NT2/D1 (cell line): ENCODE results near the gene GLUD2.
"Not testable (repeated sequence)": the region's sequence is repeated elsewhere in the genome, so short reads cannot be mapped to it uniquely, and the experiment has no call there.

Experiments
- DNase-seq: peaks from one replicate; pipeline ENCODE4 v3.0.0-alpha.2; 2011; ENCODE audit warnings: low read depth, low spot score
- H3K27me3 ChIP-seq: 2 replicates; pipeline ENCODE4 v1.6.0; 2011; ENCODE audit warnings: mild to moderate bottlenecking; ENCODE audit not compliant: insufficient read length, insufficient read depth
- H3K36me3 ChIP-seq: 2 replicates; pipeline ENCODE4 v1.6.1; 2011; ENCODE audit warnings: mild to moderate bottlenecking, low read length, mixed read lengths; ENCODE audit not compliant: insufficient read depth, insufficient read length
- H3K4me1 ChIP-seq: 2 replicates; pipeline ENCODE4 v1.5.1; 2011; ENCODE audit not compliant: insufficient read depth, insufficient read length
- H3K4me3 ChIP-seq: 2 replicates; pipeline ENCODE4 v1.5.1; 2011; ENCODE audit warnings: low read depth; ENCODE audit not compliant: insufficient read length
- H3K9ac ChIP-seq: 2 replicates; pipeline ENCODE4 v1.6.0; 2011; ENCODE audit warnings: low read depth; ENCODE audit not compliant: insufficient read length
- H3K9me3 ChIP-seq: 2 replicates; pipeline ENCODE4 v1.5.1; 2011; ENCODE audit warnings: mild to moderate bottlenecking, low read length; ENCODE audit not compliant: insufficient read depth
- SUZ12 ChIP-seq: IDR thresholded peaks from 2 replicates; pipeline ENCODE4 v1.6.1; 2011; ENCODE audit not compliant: insufficient read length, insufficient read depth; ENCODE audit errors: extremely low read depth
- YY1 ChIP-seq: IDR thresholded peaks from 2 replicates; pipeline ENCODE4 v1.6.1; 2011; ENCODE audit not compliant: insufficient read length, insufficient read depth
- ZNF274 ChIP-seq: IDR thresholded peaks from 2 replicates; pipeline ENCODE4 v1.6.1; 2011; ENCODE audit warnings: mild to moderate bottlenecking, low read depth, low read length

The GLUD2 gene

DNA sequence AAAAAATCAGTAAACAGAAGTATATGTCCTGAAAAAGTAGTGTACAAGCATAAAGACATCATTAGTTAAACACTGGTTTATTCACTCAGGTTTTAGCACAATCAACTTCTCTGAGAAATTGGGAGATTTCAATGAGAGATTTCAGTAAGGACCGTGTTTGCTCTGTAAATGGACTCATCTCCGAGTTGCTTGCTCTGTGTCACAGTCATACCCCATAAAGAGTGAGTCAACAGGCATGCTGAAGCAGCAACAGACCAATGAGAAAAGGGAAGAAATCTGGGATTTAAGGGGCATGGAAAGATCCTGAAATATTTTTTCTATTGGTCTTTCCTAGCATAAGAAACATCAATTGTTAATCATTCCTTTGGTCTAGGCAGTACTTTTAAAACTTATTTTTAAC is 4.7 kb downstream of the GLUD2 start:
- Histone ChIP-seq H3K27me3 (peaks cover 15% of the 10 kb centered on the region), H3K4me3 (no peak overlapping the region), H3K9ac (no peak overlapping the region), H3K9me3 (no peaks in the 10 kb centered on the region; the same call in 1 of the 2 replicates), H3K4me1 (no peaks in the 10 kb centered on the region), H3K36me3 (no peaks in the 10 kb centered on the region)
- TF ChIP-seq YY1 (no peak), SUZ12 (no peak), ZNF274 (no peak)
- no peak for DNase-seq

DNA sequence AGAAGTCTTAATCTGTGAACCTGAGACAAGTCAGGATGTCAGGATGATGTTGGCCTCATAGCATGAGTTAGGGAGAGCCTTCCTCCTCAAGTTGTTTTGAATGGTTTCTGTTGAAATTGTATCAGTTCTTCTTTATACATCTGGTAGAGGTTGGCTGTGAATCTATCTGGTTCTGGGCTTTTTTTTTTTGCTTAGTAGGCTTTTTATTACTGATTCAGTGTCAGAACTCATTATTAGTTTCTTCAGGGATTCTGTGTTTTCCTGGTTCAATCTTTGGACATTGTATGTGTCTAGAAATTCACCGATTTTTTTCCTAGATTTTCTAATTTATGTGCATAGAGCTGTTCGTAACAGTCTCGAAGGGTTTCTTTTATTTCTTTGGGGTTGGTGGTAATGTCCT is 14.9 kb downstream of the GLUD2 start:
- no peak overlapping the region for H3K4me3 ChIP-seq
- H3K27me3 ChIP-seq = no peaks in the 10 kb centered on the region
- no peaks in the 10 kb centered on the region for H3K4me1 ChIP-seq
- no peak overlapping the region for H3K9ac ChIP-seq
- H3K9me3 ChIP-seq = no peaks in the 10 kb centered on the region
- TF ChIP-seq YY1 = no peak
- TF ChIP-seq ZNF274 = no peak
- no peak for TF ChIP-seq SUZ12
- no peak for DNase-seq
- H3K36me3 ChIP-seq = no peaks in the 10 kb centered on the region

DNA sequence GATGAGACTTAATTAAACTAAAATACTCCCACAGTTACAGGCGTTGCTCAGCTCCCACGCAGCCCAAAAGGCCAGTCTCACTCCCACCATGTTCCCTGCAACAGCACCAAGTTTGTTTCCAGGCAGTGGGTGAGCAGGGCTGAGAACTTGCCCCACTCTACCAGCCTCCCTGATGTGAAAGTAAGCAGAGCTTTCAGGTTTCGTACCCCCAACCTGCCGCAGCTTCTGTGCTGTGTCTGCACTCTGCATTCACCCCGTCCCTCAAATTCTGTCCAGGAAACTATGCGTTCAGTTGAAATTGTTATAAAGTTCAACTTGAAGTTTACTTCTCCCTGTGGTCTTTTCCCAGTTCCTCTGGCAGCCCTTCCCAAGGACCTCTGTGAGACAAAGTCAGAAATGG is 17.2 kb downstream of the GLUD2 start:
- TF ChIP-seq YY1 (no peak), SUZ12 (no peak), ZNF274 (no peak)
- no peak for DNase-seq
- Histone ChIP-seq H3K9me3 (no peaks in the 10 kb centered on the region), H3K27me3 (no peaks in the 10 kb centered on the region), H3K9ac (no peak overlapping the region), H3K36me3 (no peaks in the 10 kb centered on the region), H3K4me3 (no peak overlapping the region), H3K4me1 (no peaks in the 10 kb centered on the region)

DNA sequence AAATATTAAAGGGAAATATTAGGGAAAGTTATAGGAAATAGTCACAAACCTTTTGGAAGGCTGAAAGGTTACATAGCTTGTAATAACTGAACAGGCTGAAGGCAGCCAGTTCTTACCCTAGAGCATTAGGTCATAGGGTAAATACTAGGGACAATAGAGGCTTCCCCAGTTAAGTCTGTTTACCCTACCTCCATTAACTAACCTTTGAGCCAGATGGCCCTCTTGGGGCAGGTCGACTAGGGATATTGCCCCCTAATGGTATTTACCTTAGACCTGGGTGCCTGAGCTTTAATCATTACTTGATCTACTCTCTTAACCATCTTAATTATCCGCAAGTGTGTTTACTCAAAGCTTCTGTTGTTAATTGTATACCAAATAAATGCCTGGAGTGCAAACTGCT is 36.8 kb downstream of the GLUD2 start:
- not testable (repeated sequence) for H3K27me3 ChIP-seq, DNase-seq, H3K36me3 ChIP-seq, H3K4me1 ChIP-seq, H3K9me3 ChIP-seq, H3K9ac ChIP-seq, H3K4me3 ChIP-seq

DNA sequence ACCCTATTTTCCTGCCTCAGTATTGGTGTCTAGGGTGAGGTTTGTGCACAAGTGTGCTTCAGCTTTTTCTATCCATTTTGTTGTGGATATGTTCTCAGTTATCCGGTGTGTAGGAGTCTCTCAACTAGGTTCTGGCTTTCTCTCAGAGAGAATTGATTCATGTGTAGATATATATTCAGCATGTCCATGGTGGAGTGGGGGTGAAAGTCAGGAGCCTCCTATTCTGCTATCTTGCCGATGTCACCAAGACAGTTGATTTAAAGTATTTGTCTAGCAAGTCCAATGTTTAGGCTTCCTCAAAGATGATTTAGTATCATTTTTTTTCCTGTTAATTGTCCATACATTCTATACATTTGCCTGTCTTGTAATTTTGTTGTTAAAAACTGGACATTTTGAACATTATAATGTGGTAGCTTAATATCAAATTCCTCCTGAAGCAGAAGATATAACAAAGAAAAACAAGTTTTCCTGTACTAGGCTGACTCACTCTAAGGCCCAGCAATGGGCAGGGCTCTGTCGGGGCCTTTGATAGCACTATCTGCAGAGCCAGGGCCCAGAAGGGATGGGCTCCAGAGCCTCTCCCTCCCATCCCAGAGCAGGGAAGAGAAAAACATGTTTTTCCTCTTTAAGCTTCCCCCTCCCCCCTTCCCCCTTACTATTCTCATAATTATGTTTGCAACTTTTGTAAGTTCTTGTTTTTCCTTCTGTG is 37.6 kb downstream of the GLUD2 start:
- Histone ChIP-seq H3K9ac (no peak overlapping the region), H3K27me3 (no peaks in the 10 kb centered on the region), H3K4me3 (no peak overlapping the region), H3K36me3 (no peaks in the 10 kb centered on the region), H3K4me1 (no peaks in the 10 kb centered on the region), H3K9me3 (no peaks in the 10 kb centered on the region)
- no peak for DNase-seq
- TF ChIP-seq ZNF274 (no peak), YY1 (no peak), SUZ12 (no peak)

DNA sequence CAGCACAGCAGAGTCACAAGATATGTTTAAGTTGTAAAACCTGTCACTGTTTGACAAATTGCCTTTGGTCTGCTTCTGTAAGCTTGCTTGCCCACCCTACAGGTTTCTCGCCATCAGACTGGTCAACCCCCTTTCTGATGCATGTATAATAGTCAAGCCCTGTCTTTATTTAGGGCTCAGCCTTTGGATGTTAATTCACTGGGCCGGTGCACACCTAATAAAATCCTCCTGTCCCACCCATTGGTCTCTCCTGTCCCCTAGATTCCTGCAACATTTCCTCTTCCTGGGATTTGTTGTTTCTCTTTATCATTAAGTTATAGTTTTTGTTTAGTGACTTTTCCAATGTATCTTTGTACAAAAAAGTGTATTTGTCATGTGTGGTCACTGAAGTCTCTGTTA is 38.2 kb downstream of the GLUD2 start:
- DNase-seq = no peak
- TF ChIP-seq SUZ12 (no peak), ZNF274 (no peak), YY1 (no peak)
- H3K9me3 ChIP-seq = no peaks in the 10 kb centered on the region

DNA sequence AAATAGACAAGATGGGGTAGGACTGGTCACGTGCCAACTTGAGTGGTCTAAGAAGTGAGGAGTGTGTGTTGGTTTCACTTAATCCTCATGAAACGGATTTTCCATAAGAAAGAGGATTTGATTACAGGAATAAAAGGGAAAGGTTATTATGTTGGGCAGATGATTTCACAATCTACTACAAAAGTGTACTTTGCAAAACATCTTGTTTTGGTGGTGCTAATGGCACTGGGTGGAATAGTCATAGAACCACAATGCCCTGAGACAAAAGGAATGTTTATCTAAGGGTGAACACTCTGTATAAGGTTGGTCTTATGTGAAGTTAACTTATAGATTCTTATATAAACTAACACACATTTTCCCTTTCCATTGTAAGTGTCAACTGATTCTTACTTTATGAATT is 45.6 kb downstream of the GLUD2 start:
- no peaks in the 10 kb centered on the region for H3K36me3 ChIP-seq
- no peaks in the 10 kb centered on the region for H3K9me3 ChIP-seq
- H3K9ac ChIP-seq = no peak overlapping the region
- no peaks in the 10 kb centered on the region for H3K27me3 ChIP-seq
- TF ChIP-seq ZNF274 (no peak), YY1 (no peak), SUZ12 (no peak)
- H3K4me1 ChIP-seq = no peaks in the 10 kb centered on the region
- no peak for DNase-seq
- no peak overlapping the region for H3K4me3 ChIP-seq

More for the DNA sequence above, 38.2 kb downstream of the GLUD2 start:
- no peaks in the 10 kb centered on the region for H3K36me3 ChIP-seq
- H3K4me1 ChIP-seq = no peaks in the 10 kb centered on the region
- H3K4me3 ChIP-seq = no peak overlapping the region
- H3K27me3 ChIP-seq = no peaks in the 10 kb centered on the region
- no peak overlapping the region for H3K9ac ChIP-seq
